COR-L47 (cell line): Measurements from ENCODE around the gene HPCA.

Source experiments
- DNase-seq: peaks from one replicate; lab custom pipeline; 2025; lab: John Stamatoyannopoulos, UW

HPCA gene

DNA sequence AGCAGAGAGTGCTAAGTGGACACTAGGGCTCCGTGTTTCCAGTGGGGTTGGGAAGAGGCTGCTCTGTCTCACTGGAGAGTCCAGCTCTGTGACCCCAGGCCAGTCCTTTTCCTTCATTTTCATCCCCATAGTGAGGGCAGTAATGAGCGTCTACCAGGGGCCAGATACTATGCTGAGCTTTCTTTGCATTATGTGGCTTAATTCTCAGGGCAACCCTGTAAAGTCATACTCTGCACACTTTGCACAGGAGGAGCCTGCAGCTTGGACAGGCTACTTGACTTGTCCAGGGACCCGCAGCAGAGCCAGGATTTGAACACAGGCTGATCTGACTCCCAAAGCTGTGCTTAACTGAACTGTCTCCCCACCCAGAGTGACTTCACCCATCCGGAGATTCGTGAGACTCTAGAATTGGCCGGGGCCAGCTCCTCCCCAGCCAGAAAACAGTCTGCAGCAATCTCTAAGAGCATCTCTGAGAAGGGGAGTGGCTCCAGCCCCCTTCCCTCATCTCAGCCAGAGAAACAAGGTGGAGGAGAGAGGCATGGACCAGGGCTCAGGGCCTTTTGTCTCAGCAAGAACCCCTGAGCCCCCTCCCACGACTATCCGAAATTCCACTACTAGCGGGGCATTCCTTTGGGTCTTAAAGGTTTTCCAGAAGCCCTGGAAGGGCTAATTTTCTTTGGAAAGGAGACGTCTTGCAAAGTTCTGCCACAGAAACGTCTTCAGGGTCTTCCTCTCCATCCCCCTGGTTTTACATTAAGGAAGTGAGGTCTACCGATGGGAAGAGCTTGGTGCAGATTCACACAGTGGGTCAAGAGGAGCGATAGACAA, 14.7 kb upstream of the HPCA start:
- no peak for DNase-seq

DNA sequence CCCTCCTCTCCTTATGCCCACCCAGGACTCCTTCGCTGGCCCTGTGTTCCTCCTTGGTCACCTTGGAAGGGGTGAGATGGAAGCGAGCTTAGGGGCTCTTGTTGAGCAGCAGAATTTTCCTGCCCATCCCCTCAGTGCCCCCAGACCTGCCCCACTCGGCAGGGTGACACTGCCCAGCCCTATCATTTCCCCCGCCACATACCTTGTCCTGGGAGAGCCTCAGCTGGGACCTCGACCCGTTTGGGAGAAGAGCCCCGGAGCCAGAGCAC, 14.2 kb upstream of the HPCA start:
- no peak for DNase-seq

DNA sequence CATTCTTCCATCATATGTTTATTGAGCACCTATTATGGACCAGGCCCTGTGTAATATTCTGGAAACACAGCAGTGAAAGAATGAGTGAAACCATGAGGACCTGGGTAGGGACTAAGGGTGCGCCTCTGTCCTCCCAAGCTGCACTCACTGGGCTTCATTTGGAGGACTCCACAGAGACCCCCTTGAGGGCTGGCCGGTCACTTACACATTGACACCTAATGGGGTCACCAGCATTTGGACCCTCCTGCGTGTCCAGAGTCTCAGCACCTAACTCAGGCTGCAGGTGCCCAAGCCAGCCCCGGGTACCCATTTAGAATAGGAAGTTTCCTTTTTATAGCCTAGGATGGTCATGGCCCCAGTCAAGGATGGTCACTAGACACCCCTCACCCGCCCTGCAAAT, 12.8 kb upstream of the HPCA start:
- DNase-seq: no peak

DNA sequence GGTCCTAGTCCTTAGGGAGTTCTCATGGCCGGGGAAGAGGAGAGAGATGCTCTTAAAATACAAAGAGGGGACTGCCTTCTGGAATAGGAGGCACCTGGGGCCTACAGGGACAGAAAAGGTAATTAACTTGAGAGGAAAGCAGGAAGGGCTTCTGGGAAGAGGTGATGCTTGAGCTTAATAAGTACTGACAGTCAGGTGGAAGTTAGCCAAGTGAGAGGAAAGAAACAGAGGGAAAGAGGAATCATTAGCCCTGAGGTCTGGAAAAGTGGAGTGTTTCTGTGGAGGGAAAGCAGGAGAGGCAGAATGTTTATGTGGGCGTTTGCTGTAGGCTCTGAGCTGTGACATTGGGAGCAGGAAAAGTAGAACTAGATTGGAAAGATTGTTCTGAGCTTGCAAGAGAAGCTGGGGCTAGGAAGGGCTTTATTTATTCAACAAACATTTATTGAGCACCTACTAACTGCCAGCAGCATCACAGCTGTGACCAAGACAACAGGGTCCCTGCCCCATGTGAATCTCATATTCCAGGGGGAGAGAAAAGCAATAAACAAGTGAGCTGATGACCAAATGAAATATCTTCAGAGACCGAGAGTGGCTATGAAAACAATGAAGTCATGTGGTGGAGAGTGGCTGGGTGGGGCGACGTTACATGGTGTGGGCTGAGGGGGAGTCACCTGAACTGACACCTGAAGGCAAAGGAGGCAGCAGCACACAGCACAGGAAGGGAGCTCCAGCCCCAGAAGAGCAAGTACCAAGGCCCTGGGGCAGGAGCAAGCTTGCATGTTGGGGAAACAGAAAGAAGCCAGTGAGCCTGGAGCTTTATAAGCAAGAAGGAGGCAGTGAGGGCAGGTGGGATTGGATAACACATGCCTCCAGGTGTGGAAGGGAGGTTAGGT, 11.2 kb upstream of the HPCA start:
- no peak for DNase-seq

DNA sequence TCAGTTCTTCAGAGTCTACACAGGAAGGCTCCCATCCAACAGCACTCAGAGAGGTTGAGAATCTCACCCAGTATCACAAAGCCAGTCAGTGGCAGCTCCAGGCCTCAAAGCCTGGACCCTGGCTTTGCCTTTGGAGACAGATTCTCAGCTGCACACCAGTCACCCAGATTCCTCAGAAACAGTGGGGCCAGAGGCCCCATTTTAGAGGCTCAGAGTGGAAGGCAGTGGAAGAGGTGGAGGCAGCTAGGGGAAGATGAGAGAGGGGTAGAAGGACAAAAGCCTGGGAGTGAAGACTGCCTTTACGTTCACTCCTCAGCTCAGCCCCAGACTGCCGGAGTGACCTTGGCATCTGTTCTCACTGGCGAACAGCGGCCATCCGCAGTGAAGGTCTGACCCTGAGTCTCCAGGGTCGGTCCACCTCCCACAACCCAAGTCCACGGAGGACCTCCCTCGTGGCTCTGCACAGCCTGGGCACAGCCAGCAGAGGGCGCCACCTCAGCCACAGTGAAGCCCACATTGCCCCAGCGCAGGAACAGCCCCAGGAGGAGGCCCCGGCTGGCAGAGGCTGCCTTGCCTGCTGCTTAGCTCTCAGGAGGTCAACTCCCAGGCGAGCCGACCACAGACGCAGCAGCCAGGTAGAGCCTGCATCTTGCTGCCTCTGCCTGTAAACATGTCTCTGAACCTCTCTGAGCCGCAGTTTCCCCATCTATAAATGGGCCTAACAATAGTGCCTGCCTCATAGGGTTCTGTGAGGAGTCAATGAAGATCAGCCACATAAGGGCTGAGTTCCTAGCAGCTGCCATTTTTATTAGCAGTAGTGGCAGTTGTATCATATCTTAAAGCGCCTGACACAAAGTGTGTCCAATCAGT, 9.7 kb upstream of the HPCA start:
- DNase-seq: no peak

DNA sequence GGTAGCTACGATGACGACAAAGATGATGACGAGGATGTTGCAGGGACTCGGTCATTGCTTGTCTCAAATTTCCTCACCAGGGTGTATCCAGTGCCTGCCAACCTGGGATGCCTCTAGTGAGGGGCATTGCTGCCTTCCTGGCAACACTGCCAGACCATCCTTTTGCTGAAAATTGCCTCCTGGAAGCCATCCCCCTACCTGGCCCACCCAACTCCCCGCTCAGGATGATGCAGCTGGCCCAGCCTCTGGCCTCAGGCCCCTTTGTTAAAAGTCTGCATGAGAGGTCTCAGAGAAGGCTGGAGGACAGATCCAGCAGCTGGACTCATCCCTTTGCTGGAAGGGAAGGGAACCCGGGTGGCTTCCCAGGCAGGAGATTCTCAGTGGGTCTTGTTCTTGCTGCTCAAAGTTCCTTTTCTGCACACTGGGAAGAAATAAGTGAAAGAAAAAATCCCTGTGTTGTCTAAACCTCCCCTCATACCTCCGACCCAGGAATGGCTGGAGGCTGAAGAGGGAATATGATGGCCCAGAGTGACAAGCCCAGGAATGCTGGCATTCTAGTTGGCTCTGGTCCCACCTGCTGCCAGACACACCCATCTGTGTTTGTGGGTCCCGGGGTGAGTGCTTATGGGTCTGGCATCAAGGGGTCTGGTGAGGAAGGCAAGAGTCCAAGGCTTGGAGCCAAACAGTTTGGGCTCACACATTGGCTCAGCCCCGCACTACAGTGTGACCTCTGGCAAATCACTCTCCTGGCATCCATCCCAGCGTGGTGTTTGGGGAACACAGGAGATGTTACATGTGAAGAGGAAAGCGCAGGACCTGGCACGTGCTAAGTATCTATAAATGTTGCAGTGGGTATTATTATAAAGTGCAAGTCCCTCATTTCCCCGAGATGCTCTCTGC, 8.8 kb upstream of the HPCA start:
- peak; percentile 74 for DNase-seq

DNA sequence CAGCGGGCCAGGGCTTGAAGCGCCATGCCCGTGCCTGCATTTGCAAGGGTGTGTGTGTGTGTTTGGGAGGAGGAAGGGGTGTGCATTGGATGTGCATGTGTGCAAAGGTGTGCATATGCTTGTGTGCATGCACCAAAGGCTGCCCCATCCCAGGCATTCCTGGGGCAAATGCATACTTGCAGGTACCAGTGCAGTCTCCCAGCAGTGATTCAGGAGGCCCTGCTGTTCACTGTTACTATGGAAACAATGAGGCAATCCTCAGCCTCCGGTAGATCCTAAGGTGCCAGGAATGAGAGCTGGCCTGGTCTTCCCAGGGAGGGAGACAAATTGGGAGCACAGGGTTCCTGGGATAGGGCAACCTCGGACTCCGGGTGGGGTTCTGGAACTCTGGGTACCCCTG, 8.1 kb upstream of the HPCA start:
- DNase-seq: no peak

DNA sequence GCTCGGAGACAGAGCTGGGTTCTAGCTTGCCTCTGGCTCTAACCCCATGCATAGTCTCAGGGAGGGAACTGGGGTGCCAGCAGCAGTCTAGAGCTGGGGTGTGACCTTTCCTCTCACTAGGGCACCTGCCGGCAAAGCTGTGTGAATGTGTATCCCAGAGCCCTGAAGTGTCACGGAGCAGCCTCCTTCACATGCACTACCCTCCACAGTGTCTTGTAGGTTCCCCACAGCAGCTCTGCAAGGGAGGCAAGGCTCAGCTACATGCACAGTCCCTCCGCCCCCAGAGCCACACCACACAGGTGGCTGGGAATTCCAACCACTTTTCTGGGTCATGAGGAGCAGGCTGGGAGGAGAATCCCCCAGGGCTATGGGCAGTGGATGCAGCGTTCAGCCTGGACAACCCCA, 7.7 kb upstream of the HPCA start:
- DNase-seq: no peak

DNA sequence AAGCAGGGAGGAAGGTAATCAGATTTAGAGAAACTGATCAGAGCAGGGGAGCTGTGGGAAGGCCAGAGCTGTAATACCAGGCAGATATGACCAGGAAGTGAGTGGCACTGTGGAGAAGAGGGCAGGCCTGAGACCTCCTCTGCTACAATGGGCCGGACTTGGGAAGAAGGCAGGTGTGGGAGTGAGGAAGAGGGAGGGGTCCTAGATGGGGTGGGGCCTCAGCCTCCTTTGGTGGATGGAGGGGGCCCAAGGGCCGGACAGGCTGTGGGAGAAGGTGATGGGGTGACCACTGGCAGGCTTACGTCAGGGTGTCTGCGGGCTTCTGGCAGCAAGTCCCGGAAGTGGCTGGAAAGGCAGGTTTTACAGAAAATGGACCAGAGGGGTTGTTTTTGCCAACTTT, 5.0 kb upstream of the HPCA start:
- DNase-seq: no peak

DNA sequence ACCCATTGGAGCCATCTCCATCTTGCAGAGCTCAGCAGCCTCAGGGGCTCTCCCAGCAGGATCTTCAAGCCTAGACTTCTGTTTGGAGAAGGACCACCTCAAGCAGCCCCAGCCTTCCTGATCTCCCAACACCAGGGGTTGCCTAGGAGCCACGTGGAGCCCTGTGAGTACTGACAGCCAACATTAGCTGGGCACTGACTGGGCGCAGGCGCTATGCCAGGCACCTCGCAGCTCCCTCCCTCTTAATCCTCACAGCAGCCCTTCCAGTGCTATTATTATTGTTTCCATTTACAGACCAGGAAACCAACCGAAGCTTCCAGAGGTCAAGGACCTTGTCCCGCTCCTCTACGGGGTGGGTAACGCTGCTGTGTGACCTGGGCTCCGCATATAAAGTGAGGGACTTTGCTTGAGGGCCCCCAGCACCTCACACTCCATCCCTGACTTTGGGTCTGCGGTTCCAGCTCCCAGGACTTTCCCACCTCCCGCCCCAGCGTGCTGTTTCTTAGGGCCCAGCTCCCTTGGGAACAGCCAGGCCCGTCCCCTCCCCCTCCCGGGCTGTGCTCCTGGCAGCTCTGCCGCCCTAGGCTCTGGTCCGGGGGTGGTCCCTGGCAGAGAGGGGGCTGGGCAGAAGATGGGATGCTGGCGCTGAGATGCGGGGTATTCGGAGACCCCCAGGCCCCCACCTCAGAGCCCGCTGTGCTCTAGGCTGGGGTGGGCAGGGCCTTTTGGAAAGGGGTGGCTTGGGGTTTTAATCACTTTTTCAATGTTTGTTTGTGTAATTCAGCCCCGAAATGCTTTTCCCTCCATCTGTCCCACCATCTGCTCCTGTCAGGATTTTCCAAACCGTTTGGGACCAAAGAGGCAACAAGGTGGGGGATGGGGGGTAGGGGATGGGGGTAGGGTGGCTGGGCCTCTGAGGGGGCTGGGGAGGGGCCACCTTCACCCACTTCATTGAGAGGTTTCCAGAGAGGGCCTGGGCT, 4.1 kb upstream of the HPCA start:
- no peak for DNase-seq

DNA sequence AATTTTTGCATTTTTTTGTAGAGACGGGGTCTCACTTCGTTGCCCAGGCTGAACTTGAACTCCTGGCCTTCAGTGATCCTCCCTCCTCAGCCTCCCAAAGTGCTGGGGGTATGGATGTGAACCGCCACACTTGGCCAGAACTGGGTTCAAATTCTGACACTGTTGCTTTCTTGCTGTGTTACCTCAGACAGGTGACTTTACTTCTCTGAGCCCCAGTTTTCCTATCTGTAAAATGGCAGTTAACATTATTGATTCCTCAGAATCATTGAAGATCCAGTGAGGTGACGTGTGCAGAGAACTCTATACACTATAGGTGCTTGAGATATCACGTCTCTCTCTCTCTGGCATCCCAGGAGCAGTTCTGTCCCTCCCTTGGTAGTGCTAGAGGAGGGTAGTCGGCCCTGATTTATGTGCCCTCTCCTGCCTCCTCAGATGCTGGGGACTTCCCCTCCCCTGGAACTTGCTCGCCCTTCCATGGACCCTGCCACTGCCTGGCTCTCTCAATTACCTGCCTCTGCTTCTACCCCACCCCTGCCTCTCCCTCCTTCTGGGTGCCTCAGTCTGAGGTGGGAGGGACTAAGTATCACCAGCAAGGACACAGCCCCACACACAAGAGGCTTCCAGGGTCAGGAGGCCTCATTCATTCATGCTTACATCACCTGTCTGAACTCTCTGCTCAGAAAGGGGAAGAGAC, 2.8 kb upstream of the HPCA start:
- no peak for DNase-seq

DNA sequence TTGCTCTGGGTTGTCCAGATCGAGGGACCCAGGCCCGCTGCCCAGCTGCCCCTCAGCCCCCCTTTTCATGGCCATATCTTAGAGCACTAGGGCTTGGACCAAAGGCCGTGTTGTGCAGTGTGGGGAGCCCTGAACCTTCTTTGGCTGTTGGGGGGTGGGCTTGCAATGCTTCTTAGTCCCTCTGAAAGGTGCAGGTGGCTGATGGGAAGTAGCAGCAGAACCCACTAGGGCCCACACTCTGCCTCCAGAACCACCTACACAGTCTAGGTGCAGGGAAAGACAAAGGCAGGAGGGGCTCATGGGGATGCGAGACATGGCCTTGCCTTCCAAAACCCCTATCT, 2.3 kb upstream of the HPCA start:
- DNase-seq: no peak

DNA sequence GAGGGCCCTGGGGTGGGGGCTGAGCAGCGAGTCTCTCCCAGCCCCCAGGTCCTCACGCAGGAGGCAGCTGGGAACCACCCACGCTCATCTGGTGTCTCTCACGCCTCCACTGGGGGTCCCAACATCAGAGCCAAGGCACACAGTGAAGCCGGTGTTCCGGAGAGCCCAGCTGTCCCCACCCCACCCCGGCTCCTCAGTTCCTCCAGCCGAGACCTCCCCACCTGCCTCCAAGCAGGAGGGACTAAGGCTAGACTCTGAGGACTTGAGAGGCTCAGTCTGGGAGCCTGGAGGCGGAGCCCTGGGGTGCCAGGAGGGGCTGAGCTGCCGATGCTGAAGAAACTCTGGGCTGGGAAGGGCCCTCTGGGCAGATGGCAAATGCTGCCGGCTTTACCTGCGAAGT, 1.6 kb upstream of the HPCA start:
- DNase-seq: no peak

DNA sequence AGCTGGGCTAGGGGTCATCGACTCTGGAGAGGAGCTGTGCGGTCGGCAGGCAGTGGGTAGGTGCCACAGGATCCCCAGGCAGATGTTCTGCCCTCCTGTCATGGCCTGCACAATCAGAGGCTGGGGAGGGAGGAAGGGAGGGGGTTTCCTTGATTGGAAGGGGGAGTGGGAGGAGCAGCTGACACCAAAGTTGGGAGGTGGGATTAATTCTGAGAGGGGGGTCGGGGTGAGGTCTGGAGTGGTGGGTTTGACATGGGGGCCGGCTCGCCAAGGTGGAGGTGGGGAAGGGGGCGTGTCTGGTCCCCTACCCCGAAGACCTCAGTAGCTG, 651 bp upstream of the HPCA start:
- no peak for DNase-seq

DNA sequence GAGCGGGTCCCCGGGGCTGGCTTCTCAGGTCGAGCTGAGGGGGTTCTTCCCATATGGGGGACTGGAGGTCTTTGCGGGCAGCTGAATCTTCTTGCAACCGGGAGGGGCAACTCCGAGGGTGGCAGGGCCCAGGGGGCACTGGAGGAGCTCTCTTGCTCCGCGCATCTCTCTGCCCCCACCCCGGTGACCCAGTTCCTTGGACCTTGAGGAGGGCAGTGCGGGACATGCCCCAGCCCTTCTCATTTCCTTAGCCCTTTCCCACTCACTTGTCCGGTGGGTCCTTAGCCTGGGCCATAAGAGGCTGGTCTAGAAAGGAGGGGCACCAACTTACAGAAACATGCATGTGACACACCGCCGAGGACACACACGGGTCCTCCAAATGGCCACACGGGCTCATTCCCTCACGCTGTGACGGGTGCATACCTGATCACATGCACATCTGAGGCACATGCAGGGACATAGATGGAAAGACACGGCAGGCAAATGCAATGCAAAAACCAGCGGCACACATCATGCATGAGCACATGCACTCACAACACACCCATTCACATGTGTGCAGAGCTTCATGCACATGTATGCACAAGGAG, 630 bp downstream of the HPCA start:
- DNase-seq: no peak

DNA sequence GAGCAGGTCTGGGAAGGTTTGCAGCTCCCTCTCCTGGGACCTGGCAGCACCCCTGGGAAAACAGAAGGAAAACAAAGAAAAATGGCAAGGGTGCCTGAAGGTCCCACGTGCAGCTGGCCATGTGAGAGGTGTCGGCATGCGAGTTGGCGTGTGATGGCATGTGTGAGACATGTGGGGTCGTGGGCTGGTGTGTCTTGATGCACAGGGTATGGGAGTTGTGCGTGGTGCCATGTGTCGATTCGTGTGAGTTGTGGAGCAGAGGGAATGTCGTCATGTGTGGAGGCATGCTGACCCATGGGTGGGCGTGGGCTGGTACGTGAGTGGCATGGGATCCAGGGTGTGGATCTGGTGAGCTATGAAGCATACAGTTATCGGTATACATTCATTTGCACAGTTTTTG, 1.3 kb downstream of the HPCA start:
- DNase-seq: no peak

DNA sequence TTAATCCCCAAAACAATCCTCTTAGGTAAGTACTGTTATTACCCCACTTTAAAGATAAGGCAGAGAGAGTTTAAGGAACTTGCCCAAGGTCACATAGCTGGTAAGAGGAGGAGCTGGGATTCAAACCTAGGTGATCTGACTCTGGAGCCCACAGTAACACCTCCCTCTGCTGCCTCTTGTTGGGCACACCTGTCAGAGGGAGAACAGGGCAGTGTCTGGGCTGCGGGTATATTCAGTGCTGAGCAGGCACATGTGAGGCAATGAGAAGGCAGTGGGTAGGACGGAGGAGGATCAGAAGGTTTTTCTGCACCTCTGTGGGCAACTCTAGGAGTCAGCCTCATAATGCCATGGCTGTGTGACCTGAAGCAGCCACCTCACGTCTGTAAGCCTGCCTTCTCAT, 1.8 kb downstream of the HPCA start:
- DNase-seq: no peak

DNA sequence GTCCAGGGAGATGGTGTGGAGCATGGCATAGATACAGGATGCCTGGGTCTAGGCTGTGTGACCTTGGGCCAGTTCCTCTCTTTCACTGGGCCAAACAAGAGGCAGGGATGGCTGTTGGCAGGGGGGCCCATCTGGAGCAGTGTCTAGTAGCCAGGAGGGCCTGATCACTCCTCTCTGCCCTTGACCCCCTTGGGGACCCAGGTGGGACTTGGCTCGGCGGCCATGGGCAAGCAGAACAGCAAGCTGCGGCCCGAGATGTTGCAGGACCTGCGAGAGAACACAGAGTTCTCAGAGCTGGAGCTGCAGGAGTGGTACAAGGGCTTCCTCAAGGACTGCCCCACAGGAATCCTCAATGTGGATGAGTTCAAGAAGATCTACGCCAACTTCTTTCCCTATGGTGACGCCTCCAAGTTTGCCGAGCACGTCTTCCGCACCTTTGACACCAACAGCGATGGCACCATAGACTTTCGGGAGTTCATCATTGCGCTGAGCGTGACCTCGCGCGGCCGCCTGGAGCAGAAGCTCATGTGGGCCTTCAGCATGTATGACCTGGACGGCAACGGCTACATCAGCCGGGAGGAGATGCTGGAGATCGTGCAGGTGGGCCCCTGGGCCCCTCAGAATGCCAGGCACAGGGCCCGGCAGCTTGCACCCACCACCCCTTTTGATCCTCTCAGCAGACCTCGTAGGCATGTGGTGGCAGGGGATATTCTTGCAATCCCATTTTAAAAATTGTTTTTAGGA, 2.6 kb downstream of the HPCA start:
- DNase-seq: no peak

DNA sequence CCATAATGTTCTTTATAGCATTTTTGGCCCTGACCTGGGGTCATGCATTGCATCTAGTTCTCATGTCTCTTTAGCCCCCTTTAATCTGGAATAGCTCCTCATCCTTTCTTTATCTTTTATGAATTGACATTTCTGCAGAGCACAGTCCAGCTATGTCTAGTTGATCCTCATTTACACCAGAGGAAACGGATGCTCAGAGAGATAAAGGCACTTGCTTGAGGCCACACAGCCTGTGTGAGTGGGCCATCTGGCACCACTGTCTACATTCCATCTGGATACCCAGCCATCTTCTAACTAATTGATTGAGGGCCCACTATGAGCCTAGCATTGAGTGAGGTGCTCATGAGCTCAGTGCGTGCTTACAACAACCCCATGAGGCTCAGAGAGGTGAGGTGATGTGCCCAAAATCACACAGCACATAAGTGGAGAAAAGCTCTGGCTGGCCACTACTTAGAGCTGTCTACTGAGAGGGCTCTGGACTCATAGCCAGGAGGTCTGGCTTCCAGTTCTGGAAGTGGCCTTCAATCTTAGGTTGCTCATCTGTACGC, 3.5 kb downstream of the HPCA start:
- no peak for DNase-seq
